SK-N-MC (cell line): ENCODE results near the gene CSNK1D.

Experiments used
- DNase-seq: peaks from one replicate; pipeline ENCODE4 v3.0.0-alpha.2; 2011; ENCODE audit warnings: low read depth, low spot score
- H3K27ac ChIP-seq: fragments of 200-600 bp; sonication (generic); 2 replicates; pipeline ENCODE4 v1.5.1; 2016; ENCODE audit warnings: mixed run types
- H3K36me3 ChIP-seq: fragments of 200-600 bp; sonication (generic); 2 replicates; pipeline ENCODE4 v1.6.1; 2017; ENCODE audit warnings: antibody characterized with exemption, low read length, mixed read lengths; ENCODE audit not compliant: insufficient read depth
- H3K4me3 ChIP-seq: fragments of 200-600 bp; sonication (generic); 2 replicates; pipeline ENCODE4 v1.5.1; 2016
- H3K9ac ChIP-seq: fragments of 200-600 bp; sonication (generic); 2 replicates; pipeline ENCODE4 v1.8.0; 2017; ENCODE audit warnings: mixed run types, mixed read lengths; ENCODE audit not compliant: insufficient read length
- H3K9me3 ChIP-seq: fragments of 200-600 bp; sonication (generic); 2 replicates; pipeline ENCODE4 v1.6.1; 2017; ENCODE audit warnings: low read depth, mild to moderate bottlenecking, antibody characterized with exemption, low read length, moderate library complexity, mixed read lengths
- EZH2 ChIP-seq: fragments of 200-600 bp; sonication (generic); IDR thresholded peaks from one replicate; pipeline ENCODE4 v1.6.1; 2017; ENCODE audit warnings: antibody characterized with exemption
- FOXP2 ChIP-seq: optimal IDR thresholded peaks from 2 replicates; pipeline ENCODE3; 2011; ENCODE audit warnings: mild to moderate bottlenecking, moderate library complexity; ENCODE audit not compliant: insufficient read depth; ENCODE audit errors: extremely low read length, control extremely low read depth
- POLR2AphosphoS5 ChIP-seq: IDR thresholded peaks from 2 replicates; pipeline ENCODE4 v1.6.1; 2012; ENCODE audit warnings: mild to moderate bottlenecking, low read depth, low read length, borderline replicate concordance

Gene CSNK1D

GRCh38 chr17:82253179-82253544, 20.3 kb downstream of the CSNK1D start:
- DNase-seq, result no peak
- TF ChIP-seq EZH2, result no peak
- TF ChIP-seq FOXP2, result no peak
- TF ChIP-seq POLR2AphosphoS5, result no peak
- peaks cover 85% of the 10 kb centered on the region for H3K36me3 ChIP-seq

GRCh38 chr17:82252511-82253178, 20.9 kb downstream of the CSNK1D start:
- no peak for DNase-seq
- TF ChIP-seq EZH2 (no peak), FOXP2 (no peak), POLR2AphosphoS5 (no peak)
- H3K27ac ChIP-seq, result no peak overlapping the region

More at GRCh38 chr17:82253179-82253544, 20.3 kb downstream of the CSNK1D start:
- no peak overlapping the region for H3K4me3 ChIP-seq
- H3K9ac ChIP-seq, result no peak overlapping the region
- no peaks in the 10 kb centered on the region for H3K9me3 ChIP-seq
- H3K27ac ChIP-seq, result no peak overlapping the region

GRCh38 chr17:82250868-82251500, 22.5 kb downstream of the CSNK1D start:
- Histone ChIP-seq H3K27ac (peak overlapping the region; percentile 42; the same call in 1 of the 2 replicates), H3K36me3 (peaks cover 87% of the 10 kb centered on the region), H3K9me3 (no peaks in the 10 kb centered on the region), H3K4me3 (no peak overlapping the region), H3K9ac (no peak overlapping the region)
- TF ChIP-seq EZH2 (no peak), FOXP2 (no peak), POLR2AphosphoS5 (0 out of 2 replicates have a peak, but pooled peaks have one; percentile 15)
- DNase-seq, result no peak

More at GRCh38 chr17:82252511-82253178, 20.9 kb downstream of the CSNK1D start:
- peaks cover 87% of the 10 kb centered on the region for H3K36me3 ChIP-seq
- H3K9me3 ChIP-seq, result no peaks in the 10 kb centered on the region
- H3K9ac ChIP-seq, result no peak overlapping the region
- H3K4me3 ChIP-seq, result no peak overlapping the region

GRCh38 chr17:82249896-82250581, 23.5 kb downstream of the CSNK1D start:
- TF ChIP-seq FOXP2 (no peak), POLR2AphosphoS5 (no peak), EZH2 (no peak)
- DNase-seq, result no peak
- H3K36me3 ChIP-seq, result peaks cover 87% of the 10 kb centered on the region

GRCh38 chr17:82248815-82249674, 24.5 kb downstream of the CSNK1D start:
- no peak for TF ChIP-seq EZH2
- peaks cover 96% of the 10 kb centered on the region for H3K36me3 ChIP-seq
- H3K9me3 ChIP-seq, result no peaks in the 10 kb centered on the region
- no peak for DNase-seq
- no peak overlapping the region for H3K4me3 ChIP-seq
- H3K27ac ChIP-seq, result peak overlapping the region; percentile 88
- no peak overlapping the region for H3K9ac ChIP-seq

More at GRCh38 chr17:82249896-82250581, 23.5 kb downstream of the CSNK1D start:
- H3K27ac ChIP-seq, result no peak overlapping the region
- H3K9me3 ChIP-seq, result no peaks in the 10 kb centered on the region
- H3K4me3 ChIP-seq, result no peak overlapping the region
- no peak overlapping the region for H3K9ac ChIP-seq

GRCh38 chr17:82247856-82248671, 25.4 kb downstream of the CSNK1D start:
- peaks cover 100% of the 10 kb centered on the region for H3K36me3 ChIP-seq
- no peak for DNase-seq
- TF ChIP-seq EZH2 (no peak), POLR2AphosphoS5 (no peak), FOXP2 (no peak)
- peak overlapping the region; percentile 12 for H3K4me3 ChIP-seq
- peak overlapping the region; percentile 88 for H3K27ac ChIP-seq
- H3K9me3 ChIP-seq, result no peaks in the 10 kb centered on the region
- peak overlapping the region; percentile 35 for H3K9ac ChIP-seq

GRCh38 chr17:82247182-82247823, 26.2 kb downstream of the CSNK1D start:
- DNase-seq, result no peak
- Histone ChIP-seq H3K36me3 (peaks cover 99% of the 10 kb centered on the region), H3K9ac (peak overlapping the region; percentile 55), H3K9me3 (no peaks in the 10 kb centered on the region), H3K27ac (peak overlapping the region; percentile 88), H3K4me3 (peak overlapping the region; percentile 12)
- TF ChIP-seq POLR2AphosphoS5 (no peak), EZH2 (no peak), FOXP2 (no peak)
